A673 (cell line): ENCODE measurements around the gene FDX1.

Source experiments
- EZH2 ChIP-seq: fragments of 200-600 bp; sonication (generic); IDR thresholded peaks from 2 replicates; pipeline ENCODE4 v1.6.1; 2017; ENCODE audit warnings: borderline replicate concordance, low read depth, mild to moderate bottlenecking, mixed read lengths, antibody characterized with exemption, low read length; ENCODE audit not compliant: poor library complexity, severe bottlenecking
- TF ChIP-seq, protein P1 (sequence below): fragments of 300-800, 200-600 bp; sonication (generic); conservative IDR thresholded peaks from 2 replicates; pipeline ENCODE4 v1.5.1; 2017; ENCODE audit warnings: low read depth, mild to moderate bottlenecking, antibody characterized with exemption, low read length, moderate library complexity, mixed read lengths

GRCh38 chr11:110438017-110438416 is 8.3 kb downstream of the FDX1 start:
- TF ChIP-seq, protein P1, sequence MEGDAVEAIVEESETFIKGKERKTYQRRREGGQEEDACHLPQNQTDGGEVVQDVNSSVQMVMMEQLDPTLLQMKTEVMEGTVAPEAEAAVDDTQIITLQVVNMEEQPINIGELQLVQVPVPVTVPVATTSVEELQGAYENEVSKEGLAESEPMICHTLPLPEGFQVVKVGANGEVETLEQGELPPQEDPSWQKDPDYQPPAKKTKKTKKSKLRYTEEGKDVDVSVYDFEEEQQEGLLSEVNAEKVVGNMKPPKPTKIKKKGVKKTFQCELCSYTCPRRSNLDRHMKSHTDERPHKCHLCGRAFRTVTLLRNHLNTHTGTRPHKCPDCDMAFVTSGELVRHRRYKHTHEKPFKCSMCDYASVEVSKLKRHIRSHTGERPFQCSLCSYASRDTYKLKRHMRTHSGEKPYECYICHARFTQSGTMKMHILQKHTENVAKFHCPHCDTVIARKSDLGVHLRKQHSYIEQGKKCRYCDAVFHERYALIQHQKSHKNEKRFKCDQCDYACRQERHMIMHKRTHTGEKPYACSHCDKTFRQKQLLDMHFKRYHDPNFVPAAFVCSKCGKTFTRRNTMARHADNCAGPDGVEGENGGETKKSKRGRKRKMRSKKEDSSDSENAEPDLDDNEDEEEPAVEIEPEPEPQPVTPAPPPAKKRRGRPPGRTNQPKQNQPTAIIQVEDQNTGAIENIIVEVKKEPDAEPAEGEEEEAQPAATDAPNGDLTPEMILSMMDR = no peak
- no peak for TF ChIP-seq EZH2
